ENCODE data around the gene PPP1R13L. TPM values are rescaled to one million over a fixed set of nuclear protein-coding genes. Genes with fewer than 3 reads are reported as not detected.

Gene PPP1R13L
- total RNA-seq, 4 donors from 2014 or later = 0.51 to 30.2 (median 3.0) TPM

DNA sequence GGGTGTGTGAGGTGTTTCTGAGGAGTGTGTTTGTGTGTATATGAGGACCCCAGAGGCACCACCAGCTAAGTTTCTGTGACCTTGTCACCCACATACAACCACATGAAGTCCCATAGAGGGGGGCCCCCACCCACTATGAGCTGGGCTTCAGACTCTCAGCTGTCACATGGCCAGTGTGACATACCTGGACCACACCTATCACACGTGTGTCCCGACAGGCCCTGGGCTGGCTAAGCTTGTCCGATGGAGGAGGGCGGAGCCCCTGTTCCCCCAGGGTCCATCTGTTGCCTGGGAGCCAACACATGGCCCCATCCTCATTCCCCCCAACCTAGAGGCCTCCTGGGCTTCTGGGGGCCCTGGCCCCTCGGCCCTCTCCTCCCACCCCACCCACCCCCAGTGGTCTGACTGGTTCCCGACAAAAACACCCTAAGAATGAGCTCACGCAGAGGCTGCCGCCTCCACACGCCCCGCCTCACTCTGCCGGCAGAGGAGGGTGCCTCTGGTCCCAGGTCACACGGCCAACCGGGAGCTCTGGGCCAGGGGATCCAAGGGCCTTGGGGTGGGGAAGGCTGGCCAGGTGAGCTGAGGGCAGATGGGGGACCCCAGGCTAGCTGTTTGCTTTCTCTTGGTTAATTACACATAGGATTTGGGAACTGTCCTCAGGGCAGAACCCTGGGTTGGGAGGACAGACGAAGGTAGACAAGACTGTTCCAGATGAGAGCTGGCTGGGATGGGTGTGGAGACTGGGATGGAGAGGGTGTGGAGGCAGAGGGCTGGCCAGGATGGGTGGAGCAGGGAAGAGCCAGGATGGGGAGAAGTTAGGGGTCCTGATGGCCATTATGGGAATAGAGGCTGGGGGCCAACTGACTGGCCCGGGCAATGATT is 60.0 kb downstream of the PPP1R13L start:
- H3K4me1 ChIP-seq = peaks cover 0 to 4% of the 10 kb centered on the region in 2 donors
- H3K27me3 ChIP-seq = peaks cover 3 to 28% of the 10 kb centered on the region in 2 donors
- no peak for TF ChIP-seq POLR2A (IDR thresholded peaks at IDR 0.05)
- TF ChIP-seq, protein P1, sequence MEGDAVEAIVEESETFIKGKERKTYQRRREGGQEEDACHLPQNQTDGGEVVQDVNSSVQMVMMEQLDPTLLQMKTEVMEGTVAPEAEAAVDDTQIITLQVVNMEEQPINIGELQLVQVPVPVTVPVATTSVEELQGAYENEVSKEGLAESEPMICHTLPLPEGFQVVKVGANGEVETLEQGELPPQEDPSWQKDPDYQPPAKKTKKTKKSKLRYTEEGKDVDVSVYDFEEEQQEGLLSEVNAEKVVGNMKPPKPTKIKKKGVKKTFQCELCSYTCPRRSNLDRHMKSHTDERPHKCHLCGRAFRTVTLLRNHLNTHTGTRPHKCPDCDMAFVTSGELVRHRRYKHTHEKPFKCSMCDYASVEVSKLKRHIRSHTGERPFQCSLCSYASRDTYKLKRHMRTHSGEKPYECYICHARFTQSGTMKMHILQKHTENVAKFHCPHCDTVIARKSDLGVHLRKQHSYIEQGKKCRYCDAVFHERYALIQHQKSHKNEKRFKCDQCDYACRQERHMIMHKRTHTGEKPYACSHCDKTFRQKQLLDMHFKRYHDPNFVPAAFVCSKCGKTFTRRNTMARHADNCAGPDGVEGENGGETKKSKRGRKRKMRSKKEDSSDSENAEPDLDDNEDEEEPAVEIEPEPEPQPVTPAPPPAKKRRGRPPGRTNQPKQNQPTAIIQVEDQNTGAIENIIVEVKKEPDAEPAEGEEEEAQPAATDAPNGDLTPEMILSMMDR (IDR thresholded peaks at IDR 0.05) = no peak
- intact Hi-C loops (cut with DNase I; ENCODE audit: low total_unique reads) = no loop called here
- no peak overlapping the region for H3K4me3 ChIP-seq
- H3K36me3 ChIP-seq = no peaks in the 10 kb centered on the region
- H3K27ac ChIP-seq = no peak overlapping the region
- no peak for DNase-seq
- no peaks in the 10 kb centered on the region for H3K9me3 ChIP-seq

- Histone ChIP-seq H3K36me3 (no peaks in the 10 kb centered on the region), H3K27ac (no peak overlapping the region), H3K27me3 (peaks cover 3 to 35% of the 10 kb centered on the region in 2 donors), H3K4me1 (peaks cover 0 to 4% of the 10 kb centered on the region in 2 donors), H3K9me3 (no peaks in the 10 kb centered on the region), H3K4me3 (no peak overlapping the region)
- intact Hi-C loops (cut with DNase I; ENCODE audit: low total_unique reads) = no loop called here
- DNase-seq = no peak
- TF ChIP-seq, protein P1 (IDR thresholded peaks at IDR 0.05) = no peak
- no peak for TF ChIP-seq POLR2A (IDR thresholded peaks at IDR 0.05)
Measured at GRCh38 chr19:45342911-45343310, 62.0 kb downstream of the PPP1R13L start.

- intact Hi-C loops (cut with DNase I; ENCODE audit: low total_unique reads) = no loop called here
- Histone ChIP-seq H3K4me1 (peaks cover 0 to 4% of the 10 kb centered on the region in 2 donors), H3K9me3 (no peaks in the 10 kb centered on the region), H3K27ac (no peak overlapping the region), H3K36me3 (no peaks in the 10 kb centered on the region), H3K4me3 (no peak overlapping the region), H3K27me3 (peaks cover 3 to 23% of the 10 kb centered on the region in 2 donors)
- DNase-seq = no peak
- no peak for TF ChIP-seq POLR2A (IDR thresholded peaks at IDR 0.05)
- TF ChIP-seq, protein P1 (IDR thresholded peaks at IDR 0.05) = no peak
Measured at GRCh38 chr19:45340899-45341453, 63.9 kb downstream of the PPP1R13L start.

GRCh38 chr19:45340232-45340898 is 64.5 kb downstream of the PPP1R13L start, which contains the start of gene KLC3:
TSS of gene KLC3 (plus strand) at chr19:45340750. CDS start at chr19:45345542, 4,792 bp downstream.
- no peak for DNase-seq
- H3K27me3 ChIP-seq = peaks cover 3 to 19% of the 10 kb centered on the region in 2 donors
- intact Hi-C loops (cut with DNase I; ENCODE audit: low total_unique reads) = no loop called here
- H3K4me3 ChIP-seq = no peak within 1 kb of the TSS
- H3K4me1 ChIP-seq = peaks cover 0 to 4% of the 10 kb centered on the region in 2 donors
- no peaks in the 10 kb centered on the region for H3K36me3 ChIP-seq
- TF ChIP-seq, protein P1 (IDR thresholded peaks at IDR 0.05) = no peak
- no peak for TF ChIP-seq POLR2A (IDR thresholded peaks at IDR 0.05)
- H3K27ac ChIP-seq = no peak within 1 kb of the TSS
- H3K9me3 ChIP-seq = no peaks in the 10 kb centered on the region

Measured in uterus (tissue), 4 donors.